Psoas muscle (tissue), 8 donors: ENCODE measurements around the gene ZNF764. TPM values are rescaled to one million over a fixed set of nuclear protein-coding genes. Genes with fewer than 3 reads are reported as not detected.
"Not testable (repeated sequence)": the region's sequence is repeated elsewhere in the genome, so short reads cannot be mapped to it uniquely, and the experiment has no call there.

Experiments
- ATAC-seq, 4 donors: fragments of 200-7000 bp; cut with Tn5 transposase; one replicate each; pipeline ENCODE4 v1.9.1; 2020; ENCODE audit warnings: moderate library complexity in 3 of 4, mild to moderate bottlenecking in 2 of 4
- DNase-seq, 2 donors: peaks; one replicate each; pipeline ENCODE4 v3.0.0-alpha.2; 2020
- H3K27ac ChIP-seq: fragments of 200-600 bp; one replicate; pipeline ENCODE4 v1.8.0; 2022
- H3K27me3 ChIP-seq, 3 donors: fragments of 200-600 bp in 1 of 3; one replicate each; pipeline versions ENCODE4 v1.6.1 to v1.8.0; 2013 to 2022; ENCODE audit warnings: low read length in 2 of 3, mild to moderate bottlenecking in 2 of 3, moderate library complexity in 1 of 3; ENCODE audit not compliant: insufficient read depth in 3 of 3
- H3K36me3 ChIP-seq, 2 donors: fragments of 200-600 bp in 1 of 2; one replicate each; pipeline versions ENCODE4 v1.6.1 to v1.8.0; 2013 to 2022; ENCODE audit warnings: low read depth in 1 of 2, mild to moderate bottlenecking in 1 of 2, moderate library complexity in 1 of 2; ENCODE audit not compliant: insufficient read depth in 1 of 2
- H3K4me1 ChIP-seq: fragments of 200-600 bp; one replicate; pipeline ENCODE4 v1.8.0; 2022
- H3K4me3 ChIP-seq: fragments of 200-600 bp; one replicate; pipeline ENCODE4 v1.8.0; 2022; ENCODE audit warnings: mild to moderate bottlenecking
- H3K9me3 ChIP-seq: fragments of 200-600 bp; one replicate; pipeline ENCODE4 v1.8.0; 2022
- WGBS, 3 donors: extraction: QIAGEN DNeasy Blood & Tissue Kit; methylation state at CpG; one replicate each; pipeline versions ENCODE4 v1.1.6 to v1.1.7; 2013; 5-methylcytosine and 5-hydroxymethylcytosine counted together
- intact Hi-C, 2 donors: fragments of 100-400 bp; cut with DNase I; formaldehyde crosslinking; loops; one replicate each; pipeline versions ENCODE4 v1.11.0 to v1.14.2; 2022
- polyA plus RNA-seq, 3 donors: library from polyadenylated mRNA; stranded (reverse); fragments of 200-250 nt; gene quantifications; one replicate each; pipeline ENCODE4 v1.2.3, GENCODE V29; 2013
- total RNA-seq, 4 donors: library from RNA; stranded (reverse); fragmentation: NEBNext Ultra II Directional in 2 of 4; extraction: Animal tissue kit (Norgen Biotek cat#: 25700) in 2 of 4; gene quantifications; one replicate each; pipeline versions ENCODE4 v1.2.1 to v1.2.4, GENCODE V29; 2021 to 2023
- TF ChIP-seq, protein P1 (sequence below): fragments of 200-600 bp; IDR thresholded peaks from one replicate; pipeline ENCODE4 v1.8.0; 2022; ENCODE audit warnings: antibody characterized with exemption
- donor health status: healthy with polysubstance abuse.
- donor health status: DM: no; HTN: no; CAD: no; lungs with moderate emphysema.
- donor health status: Bipolar disorder and iron deficiency.
- donor health status: healthy.
- donor health status: DM: yes; HTN: yes; CAD: no.
- donor health status: DM: no; HTN: no; CAD: no.
- donor health status: DM: no; HTN: no; CAD: no.
- donor health status: DM: yes; HTN: yes; CAD: no.

Gene ZNF764
- total and polyA plus RNA-seq, 7 donors, result 1.9 to 8.7 (median 5.1) TPM

GRCh38 chr16:30539000-30539964 is 18.9 kb downstream of the ZNF764 start:
- TF ChIP-seq, protein P1, sequence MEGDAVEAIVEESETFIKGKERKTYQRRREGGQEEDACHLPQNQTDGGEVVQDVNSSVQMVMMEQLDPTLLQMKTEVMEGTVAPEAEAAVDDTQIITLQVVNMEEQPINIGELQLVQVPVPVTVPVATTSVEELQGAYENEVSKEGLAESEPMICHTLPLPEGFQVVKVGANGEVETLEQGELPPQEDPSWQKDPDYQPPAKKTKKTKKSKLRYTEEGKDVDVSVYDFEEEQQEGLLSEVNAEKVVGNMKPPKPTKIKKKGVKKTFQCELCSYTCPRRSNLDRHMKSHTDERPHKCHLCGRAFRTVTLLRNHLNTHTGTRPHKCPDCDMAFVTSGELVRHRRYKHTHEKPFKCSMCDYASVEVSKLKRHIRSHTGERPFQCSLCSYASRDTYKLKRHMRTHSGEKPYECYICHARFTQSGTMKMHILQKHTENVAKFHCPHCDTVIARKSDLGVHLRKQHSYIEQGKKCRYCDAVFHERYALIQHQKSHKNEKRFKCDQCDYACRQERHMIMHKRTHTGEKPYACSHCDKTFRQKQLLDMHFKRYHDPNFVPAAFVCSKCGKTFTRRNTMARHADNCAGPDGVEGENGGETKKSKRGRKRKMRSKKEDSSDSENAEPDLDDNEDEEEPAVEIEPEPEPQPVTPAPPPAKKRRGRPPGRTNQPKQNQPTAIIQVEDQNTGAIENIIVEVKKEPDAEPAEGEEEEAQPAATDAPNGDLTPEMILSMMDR, result no peak
- 85 to 88% (median 85%) methylated on average over 8 of the region's 8 CpGs for WGBS, 3 donors
- H3K9me3 ChIP-seq, result no peaks in the 10 kb centered on the region
- DNase-seq (no peak), ATAC-seq (no peak)
- no peak overlapping the region for H3K4me3 ChIP-seq
- H3K36me3 ChIP-seq, result peaks cover 0 to 4% of the 10 kb centered on the region in 2 donors
- intact Hi-C loops, result loop anchor here in 1 of 2 donors (10.0 kb wide), 1 partner anchor 96 kb away; no protein-coding TSS in a partner anchor
- peaks cover 4% of the 10 kb centered on the region for H3K4me1 ChIP-seq
- H3K27me3 ChIP-seq, result no peaks in the 10 kb centered on the region
- no peak overlapping the region for H3K27ac ChIP-seq

- peaks cover 0 to 21% of the 10 kb centered on the region in 2 donors for H3K36me3 ChIP-seq
- intact Hi-C loops, result loop anchor here in 1 of 2 donors (10.0 kb wide), 1 partner anchor 98 kb away; no protein-coding TSS in a partner anchor
- 93 to 95% (median 94%) methylated on average over 13 of the region's 13 CpGs for WGBS, 3 donors
- not testable (repeated sequence) for H3K9me3 ChIP-seq, DNase-seq, H3K27me3 ChIP-seq, ATAC-seq
- peak overlapping the region; percentile 97 for H3K27ac ChIP-seq
- peaks cover 12% of the 10 kb centered on the region for H3K4me1 ChIP-seq
- H3K4me3 ChIP-seq, result peak overlapping the region; percentile 94
Measured at GRCh38 chr16:30536391-30537024, 21.7 kb downstream of the ZNF764 start.

DNA sequence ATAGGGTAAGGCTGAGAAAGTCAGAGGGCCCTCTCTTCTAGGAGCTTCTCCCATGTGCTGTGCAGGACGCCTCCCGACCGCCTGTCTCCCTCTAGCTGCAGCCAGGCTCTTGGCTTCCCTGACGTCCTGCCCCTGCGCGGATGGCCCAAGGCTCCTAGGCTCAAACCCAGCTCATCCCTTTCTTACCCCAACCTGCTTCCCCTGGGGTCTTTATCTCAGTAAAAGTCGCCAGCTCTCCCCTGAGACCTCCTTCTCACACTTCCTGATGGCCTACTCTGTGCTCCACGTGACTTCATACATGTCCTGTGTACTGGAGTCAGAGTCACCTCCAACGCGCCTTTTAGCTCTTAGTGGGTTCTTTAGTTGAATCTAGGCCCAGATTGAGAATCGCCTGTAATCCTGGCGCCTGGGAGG is 22.4 kb downstream of the ZNF764 start:
- Histone ChIP-seq H3K27ac (peak overlapping the region; percentile 97), H3K36me3 (peaks cover 0 to 28% of the 10 kb centered on the region in 2 donors), H3K27me3 (no peaks in the 10 kb centered on the region), H3K4me1 (peaks cover 17% of the 10 kb centered on the region), H3K4me3 (peak overlapping the region; percentile 94), H3K9me3 (no peaks in the 10 kb centered on the region)
- DNase-seq, result peak; percentile 70 to 86
- TF ChIP-seq, protein P1, result peak; percentile 63
- intact Hi-C loops, result loop anchor here (1.0 to 10.0 kb wide), 5 partner anchors 23 to 106 kb away; partner anchors contain the start of genes ZNF764 (in 2 of the 2) and ZNF785 (in 1 of the 2)
- WGBS, 3 donors, result 31 to 34% (median 32%) methylated on average over 12 of the region's 12 CpGs
- peak; percentile 75 to 83 (median 78) for ATAC-seq

DNA sequence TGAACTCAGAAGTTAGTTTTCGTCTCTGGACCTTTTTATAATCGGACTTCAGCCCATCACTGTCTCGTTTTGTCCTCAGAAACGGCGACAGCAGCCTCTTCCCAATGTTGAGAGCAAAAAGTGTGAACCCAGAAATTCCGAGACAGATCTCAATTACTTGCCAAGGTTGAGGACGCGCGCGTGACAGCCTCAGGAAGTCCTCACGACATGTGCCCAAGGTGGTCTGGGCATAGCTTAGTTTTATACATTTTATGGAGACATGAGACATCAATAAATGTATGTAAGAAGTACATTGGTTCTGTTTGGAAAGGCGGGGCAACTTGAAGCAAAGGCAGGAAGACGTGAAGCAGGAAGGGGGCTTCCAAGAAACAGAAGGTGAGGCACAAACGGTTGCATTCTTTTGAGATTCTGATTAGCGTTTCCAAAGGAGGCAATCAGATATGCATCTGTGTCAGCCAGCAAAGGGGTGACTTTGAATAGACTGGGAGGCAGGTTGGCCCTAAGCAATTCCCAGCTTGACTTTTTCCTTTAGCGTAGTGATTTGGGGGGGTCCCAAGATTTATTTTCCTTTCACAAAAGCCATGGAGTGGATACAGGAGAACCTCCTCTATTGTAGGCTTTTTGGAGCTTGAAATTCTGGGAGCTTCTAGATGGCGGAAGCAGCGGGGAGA is 22.9 kb downstream of the ZNF764 start:
- H3K9me3 ChIP-seq, result no peaks in the 10 kb centered on the region
- H3K27me3 ChIP-seq, result no peaks in the 10 kb centered on the region
- 3 to 4% (median 4%) methylated on average over 18 of the region's 18 CpGs for WGBS, 3 donors
- peak overlapping the region; percentile 94 for H3K4me3 ChIP-seq
- no peak for DNase-seq
- peak; percentile 27 to 42 (median 36) for ATAC-seq
- peaks cover 17% of the 10 kb centered on the region for H3K4me1 ChIP-seq
- intact Hi-C loops, result loop anchor here (1.0 to 10.0 kb wide), 5 partner anchors 23 to 106 kb away; partner anchors contain the start of genes ZNF764 (in 2 of the 2) and ZNF785 (in 1 of the 2)
- peak overlapping the region; percentile 97 for H3K27ac ChIP-seq
- peaks cover 4 to 34% of the 10 kb centered on the region in 2 donors for H3K36me3 ChIP-seq
- TF ChIP-seq, protein P1, result no peak
